T-helper 2 cell (primary cell): ENCODE results near the gene KMT2D.

ENCODE experiments used
- DNase-seq, 5 experiments: peaks; one replicate each; pipeline versions ENCODE4 v3.0.0 to v3.0.0-alpha.2; 2012 to 2022

The KMT2D gene

DNA sequence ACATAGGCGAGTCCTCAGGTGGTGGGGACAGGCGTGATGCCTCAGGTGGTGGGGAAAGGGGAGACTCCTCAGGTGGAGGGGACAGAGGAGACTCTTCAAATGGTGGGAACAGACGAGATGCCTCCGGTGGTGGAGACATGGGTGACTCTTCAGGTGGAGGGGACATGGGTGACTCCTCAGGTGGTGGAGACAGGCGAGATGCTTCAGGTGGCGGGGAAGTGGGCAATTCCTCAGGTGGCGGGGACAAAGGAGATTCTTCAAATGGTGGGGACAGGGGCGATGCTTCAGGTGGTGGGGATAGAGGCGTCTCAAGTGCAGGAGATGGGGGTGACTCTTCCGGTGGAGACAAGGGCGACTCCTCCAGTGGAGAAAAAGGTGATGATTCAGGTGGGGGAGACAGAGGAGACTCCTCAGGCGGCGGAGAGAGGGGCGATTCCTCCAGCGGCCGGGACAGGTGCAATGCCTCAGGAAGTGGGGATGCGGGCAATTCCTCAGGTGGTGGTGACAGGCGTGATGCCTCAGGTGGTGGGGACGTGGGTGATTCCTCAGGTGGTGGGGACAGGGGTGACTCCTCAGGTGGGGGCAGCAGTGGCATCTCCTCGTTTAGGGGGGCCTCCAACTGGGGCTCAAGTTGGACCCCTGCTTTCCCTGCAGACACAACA lies 8.7 kb downstream of the KMT2D start:
- no peak for DNase-seq

- DNase-seq = no peak
These were observed 9.2 kb downstream of the KMT2D start for GRCh38 chr12:49051373-49051764.

DNA sequence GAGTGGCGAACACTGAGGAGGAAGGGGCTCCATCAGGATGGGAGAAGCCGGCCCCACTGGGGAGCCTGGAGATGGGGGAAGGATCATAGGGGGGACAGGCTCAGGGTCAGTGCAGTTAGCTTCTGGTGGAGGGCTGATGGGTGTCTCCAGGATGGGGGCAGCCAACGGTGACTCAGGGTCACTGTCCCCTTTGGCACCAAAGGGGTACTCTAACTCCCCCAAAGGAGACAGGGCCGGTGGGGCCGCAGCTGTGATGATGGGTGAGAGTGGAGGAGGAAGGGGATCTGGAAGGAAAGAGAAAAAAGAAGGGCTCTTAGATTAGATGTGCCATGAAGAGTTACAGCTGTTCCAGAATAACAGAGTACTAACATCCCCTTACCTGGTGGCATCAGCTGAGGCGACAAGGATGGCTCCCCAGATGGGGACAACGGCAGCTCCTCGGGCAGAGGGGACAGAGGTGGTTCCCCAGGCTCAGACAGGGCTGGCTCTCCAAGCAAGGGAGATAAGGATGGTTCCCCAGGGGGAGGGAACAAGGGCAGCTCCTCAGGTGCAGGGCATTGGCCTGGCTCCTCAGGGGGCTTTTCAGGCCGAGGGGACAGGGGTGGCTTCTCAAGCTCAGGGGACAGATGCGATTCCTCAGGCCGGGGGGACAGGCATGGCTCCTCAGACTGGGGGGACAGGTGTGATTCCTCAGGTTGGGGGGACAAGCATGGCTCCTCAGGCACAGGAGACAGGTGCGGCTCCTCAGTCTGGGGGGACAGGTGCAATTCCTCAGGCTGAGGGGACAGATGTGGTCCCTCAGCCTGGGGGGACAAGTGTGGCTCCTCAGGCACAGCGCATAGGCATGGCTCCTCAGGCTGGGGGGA lies 9.9 kb downstream of the KMT2D start:
- DNase-seq = no peak

DNA sequence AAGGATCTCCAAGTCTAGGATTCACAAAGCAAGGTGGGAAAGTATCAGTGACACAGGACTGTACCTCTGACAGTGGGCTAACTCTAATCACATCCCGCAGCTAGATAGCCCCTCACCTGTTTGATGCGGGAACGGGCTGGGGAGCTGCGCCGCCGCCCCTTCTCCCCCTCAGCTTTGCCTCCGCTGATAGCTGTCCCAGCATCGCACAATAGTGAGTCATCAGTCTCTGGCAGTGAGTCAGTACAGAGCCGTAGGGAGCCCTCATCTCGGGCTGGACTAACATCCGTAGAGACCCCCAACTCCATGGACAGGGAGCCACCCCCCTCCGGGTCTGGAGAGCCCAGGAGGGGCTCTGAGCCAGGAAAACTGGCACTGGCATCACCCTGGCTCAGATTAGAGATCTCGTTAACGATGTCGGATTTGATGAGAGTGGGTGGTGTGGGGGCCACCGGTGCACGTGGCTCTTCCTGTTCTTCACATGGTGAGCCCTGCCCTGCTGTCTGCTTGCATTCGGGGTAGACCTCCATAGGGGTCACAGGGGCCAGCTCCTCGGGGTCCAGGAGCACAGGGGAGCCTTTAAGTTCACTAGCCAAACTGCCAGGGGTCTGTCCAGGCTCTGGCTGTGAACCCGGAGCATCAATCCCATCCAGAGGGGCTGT lies 10.9 kb downstream of the KMT2D start:
- DNase-seq = no peak

GRCh38 chr12:49048953-49049352 lies 11.6 kb downstream of the KMT2D start:
- no peak for DNase-seq

DNA sequence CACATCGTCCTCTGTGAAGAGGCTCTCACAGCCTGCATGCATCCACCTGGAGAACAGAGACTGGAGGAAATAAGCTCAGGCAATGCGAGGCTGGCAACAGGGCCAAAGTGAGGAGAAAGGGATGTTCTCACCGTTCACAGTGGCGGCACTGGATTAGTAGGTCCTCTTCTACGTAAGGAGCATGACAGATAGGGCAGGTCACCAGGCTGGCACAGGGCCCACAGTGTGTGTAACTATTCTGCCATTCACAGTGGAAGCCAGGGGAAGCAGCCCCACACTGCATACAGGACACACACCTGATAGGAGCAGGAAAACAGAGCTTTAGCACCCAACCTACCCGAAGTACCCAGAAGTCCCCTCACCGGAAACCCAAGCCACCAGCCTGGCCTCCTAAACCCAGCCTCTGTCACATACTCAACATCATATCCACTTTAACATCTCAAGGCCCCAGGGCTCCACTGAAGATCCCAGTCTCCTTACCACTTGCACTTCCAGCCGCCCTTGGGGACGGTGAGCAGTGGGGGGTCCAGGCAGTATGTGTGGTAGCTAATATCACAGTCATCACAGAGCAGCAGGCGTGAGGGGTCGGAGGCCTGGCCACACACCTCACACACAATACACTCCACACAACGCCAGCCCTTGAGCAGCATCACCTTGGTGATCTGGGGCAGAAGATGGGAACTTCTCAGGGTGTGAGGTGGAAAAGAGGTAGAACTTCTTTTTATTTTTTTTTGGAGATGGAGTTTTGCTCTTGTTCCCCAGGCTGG lies 14.3 kb downstream of the KMT2D start:
- DNase-seq = no peak

GRCh38 chr12:49044660-49045059 lies 15.9 kb downstream of the KMT2D start:
- no peak for DNase-seq

GRCh38 chr12:49043856-49044258 lies 16.7 kb downstream of the KMT2D start:
- DNase-seq = peak; percentile 65 to 78 (median 70)

DNA sequence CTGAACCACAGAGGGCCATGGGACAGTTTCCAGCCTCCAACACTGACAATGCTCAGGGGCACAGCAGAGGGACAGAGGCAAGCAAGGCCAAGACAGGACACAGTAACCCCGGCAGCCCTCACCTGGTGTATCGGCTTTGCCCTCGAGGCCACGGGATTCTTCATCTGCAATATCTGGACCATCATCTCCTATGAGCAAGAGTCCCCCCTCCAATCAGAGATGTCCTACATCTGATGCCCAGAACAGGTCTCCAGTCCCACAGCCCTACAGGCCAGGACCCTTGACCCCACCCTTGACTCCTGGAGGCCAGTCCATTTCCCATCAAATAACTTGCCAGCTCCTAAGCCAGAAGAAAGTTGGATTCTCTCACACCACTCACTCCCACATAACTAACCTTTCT lies 17.4 kb downstream of the KMT2D start:
- no peak for DNase-seq

DNA sequence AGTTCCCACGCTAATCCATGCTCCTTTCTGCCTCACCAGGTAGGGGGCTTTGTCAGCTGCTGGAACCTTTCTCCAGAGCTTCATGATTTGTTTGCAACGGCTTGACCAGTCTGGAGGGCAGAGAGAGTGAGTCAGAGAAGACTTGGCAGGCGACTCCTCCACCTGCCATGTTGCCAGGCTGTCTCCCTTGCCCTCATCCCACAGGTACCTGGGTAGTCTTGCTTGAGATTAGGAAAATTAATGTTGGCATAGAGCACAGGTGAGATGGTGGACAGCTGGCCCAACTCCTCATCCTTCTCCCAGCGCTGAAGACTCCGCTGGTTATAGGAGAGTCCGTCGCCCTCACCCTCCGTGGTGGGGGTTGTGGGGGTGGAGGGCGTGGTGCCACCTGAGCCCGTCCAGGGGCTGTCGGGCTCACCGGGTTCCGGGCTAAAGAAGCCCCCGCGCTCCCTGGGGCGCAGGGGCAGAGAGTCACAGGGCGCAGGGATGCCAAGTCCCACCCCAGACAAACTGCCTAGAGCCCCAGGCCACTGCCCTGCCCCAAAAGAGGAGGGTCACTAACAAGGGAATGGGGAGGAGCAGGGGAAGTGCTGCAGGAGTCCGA lies 18.6 kb downstream of the KMT2D start:
- no peak for DNase-seq

DNA sequence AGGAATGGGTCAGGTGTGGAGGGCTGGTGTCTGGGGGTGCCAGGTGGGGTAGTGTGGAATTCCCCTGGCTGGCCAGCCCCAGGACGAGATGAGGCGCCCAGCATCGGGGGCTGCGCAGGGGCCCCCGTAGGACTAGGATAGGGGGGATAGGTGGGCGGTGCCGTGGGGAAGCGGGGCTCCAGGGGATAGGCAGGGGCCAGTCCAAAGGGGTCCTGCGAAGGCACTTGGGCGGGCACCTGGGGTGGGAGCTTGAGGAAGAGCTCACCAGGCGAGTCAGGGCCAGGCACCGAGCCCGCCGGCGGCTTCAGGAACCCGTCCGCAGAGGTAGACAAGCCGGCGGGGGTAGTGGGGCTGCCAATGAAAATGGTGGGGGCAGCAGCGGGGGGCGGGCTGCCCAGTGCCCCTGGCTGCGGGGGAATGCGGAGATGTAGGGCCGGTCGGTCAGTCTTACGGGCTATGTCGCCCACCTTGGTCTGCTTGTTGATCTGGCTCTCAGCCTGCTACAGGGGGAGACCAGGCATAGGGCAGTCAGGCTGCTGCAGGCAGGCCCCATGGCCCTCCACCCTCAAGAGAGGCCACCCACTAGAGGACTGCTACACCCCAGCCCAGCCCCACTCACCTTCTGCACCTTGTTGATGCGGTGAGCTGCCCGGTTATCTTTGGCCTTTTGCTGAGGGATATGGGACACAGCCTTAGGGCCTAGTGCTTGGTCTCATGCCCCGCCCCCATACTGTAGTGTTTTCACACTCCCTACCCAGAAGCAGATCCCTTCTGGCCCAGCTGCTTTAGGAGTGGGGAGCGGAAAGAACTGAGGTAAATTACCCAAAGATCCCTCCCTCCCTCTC lies 19.3 kb downstream of the KMT2D start:
- DNase-seq = no peak

GRCh38 chr12:49040364-49040855 lies 20.2 kb downstream of the KMT2D start:
- DNase-seq = no peak

DNA sequence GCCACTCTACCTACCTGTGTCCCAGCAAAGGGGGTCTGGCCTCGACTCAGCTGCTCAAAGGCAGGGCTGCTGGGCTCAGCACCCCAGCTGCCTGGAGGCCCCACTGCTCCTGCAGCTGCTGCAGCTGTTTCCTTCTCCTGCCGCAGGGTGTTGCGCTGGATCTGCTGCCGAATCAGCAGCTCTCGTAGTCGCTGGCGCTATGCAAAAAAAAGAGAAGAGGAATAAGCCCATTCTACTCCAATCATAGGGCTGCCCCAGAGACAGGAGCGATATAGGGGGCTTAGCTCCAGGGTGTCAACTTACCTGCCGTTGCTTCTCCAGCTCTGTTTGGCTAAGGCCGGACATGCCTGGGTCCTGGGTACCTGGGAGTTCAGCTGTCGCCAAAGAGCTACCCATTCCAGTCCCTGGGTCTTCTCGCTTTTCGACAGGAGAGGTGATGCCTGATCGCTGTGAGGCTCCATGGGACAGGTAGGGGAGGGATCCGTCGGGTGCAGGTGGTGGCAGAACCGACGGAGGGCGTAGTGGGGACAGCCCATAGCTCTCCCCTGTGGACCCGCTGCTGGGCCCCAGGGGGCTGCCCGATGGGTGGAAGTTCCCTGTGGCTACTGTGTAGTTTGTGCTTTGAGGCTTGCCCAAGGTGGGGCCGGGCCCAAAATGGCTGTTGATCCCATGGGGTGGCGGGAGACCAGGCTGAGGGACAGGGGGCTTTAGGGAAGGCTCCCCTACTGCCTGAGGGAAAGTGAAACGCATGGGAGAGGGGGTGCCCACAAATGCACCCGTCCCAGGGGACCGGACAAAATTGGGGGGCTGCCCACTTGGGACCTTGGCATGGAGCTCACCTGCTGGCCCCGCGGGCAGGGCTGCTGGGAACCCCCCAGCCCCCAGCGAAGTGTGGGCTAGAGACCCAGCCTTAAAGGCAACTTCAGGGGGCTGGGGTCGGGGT lies 20.9 kb downstream of the KMT2D start:
- DNase-seq = no peak

DNA sequence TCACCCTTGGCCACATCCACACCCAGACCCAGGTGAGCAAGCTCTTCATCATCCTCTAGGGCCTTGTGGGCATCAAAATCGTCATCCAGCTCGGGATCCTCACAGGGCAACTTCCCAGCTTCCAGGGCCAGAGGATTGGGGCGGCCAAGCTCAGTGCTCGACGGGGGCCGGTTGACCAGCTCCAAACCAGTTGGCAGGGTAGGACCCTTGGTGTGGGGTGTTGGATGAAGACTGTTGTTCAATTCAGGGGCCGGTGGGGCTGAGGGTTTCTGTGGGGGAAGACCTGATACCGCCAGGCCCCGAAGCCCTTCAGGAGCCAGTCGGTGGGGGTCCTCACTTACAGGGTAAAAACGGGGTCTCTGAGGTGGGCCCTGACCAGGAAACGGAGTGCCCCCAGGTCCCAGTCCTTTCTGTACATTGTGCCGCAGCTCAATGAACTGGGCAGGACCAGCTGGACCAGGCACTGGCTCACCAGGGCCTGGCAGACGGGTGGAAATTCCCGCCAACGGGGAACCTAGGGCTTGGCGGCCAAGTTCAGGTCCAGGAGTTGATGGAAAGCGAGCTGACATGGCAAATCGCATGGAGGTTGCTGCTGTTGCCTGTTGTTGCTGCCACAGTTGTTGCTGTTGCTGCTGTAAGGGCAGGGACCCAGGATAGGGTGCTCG lies 22.2 kb downstream of the KMT2D start:
- DNase-seq = no peak

DNA sequence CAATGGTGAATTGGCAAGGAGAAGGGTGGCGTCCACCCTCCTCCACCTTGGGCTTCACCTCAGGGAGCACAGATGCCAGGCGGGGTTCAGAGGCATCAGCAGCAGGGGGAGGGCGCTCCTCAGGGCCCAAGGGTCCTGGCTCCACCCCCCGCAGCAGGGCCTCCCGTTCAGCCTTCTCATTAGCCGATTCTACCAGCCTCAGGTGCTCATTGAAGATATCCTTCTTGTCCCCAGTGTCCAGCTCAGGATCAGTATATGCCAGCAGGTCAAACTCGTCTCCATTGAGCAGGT lies 22.7 kb downstream of the KMT2D start:
- no peak for DNase-seq

GRCh38 chr12:49037111-49037946 lies 23.3 kb downstream of the KMT2D start:
- DNase-seq = no peak

DNA sequence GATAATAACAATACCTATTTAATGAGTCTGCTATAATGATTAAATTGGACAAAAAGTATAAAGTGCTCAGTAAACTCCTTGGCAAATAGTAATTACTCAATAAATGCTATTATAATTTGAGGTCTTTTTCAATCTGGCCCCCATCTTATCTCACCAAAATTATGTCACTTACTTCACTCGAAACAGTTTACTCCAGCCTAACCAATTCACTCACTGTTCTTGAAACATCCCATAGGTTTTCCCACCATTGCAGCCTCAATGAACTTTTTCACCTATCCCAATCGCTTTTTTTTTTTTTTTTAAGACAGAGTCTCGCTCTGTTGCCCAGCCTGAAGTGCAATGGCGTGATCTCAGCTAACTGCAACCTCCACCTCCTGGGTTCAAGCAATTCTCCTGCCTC lies 24.6 kb downstream of the KMT2D start:
- no peak for DNase-seq

- DNase-seq = no peak
These were observed 26.3 kb downstream of the KMT2D start for GRCh38 chr12:49034286-49034622.
